Cardiac muscle cell (in vitro differentiated cells and primary cell): ENCODE measurements around the gene INTS3. TPM values are rescaled to one million over a fixed set of nuclear protein-coding genes. Genes with fewer than 3 reads are reported as not detected.

Source experiments
- DNase-seq, 2 donors: peaks; one replicate each; pipeline versions ENCODE4 v3.0.0 to v3.0.0-alpha.2; 2010 to 2017; ENCODE audit warnings: low read depth in 1 of 2, low spot score in 1 of 2
- H3K27ac ChIP-seq: fragments of 200-600 bp; sonication (generic); 2 replicates; pipeline ENCODE4 v1.5.1; 2016
- H3K27me3 ChIP-seq: fragments of 200-600 bp; sonication (generic); 2 replicates; pipeline ENCODE4 v1.6.0; 2016; ENCODE audit warnings: control low read depth
- H3K36me3 ChIP-seq: fragments of 200-600 bp; sonication (generic); 2 replicates; pipeline ENCODE4 v1.5.1; 2016; ENCODE audit warnings: control low read depth
- H3K4me1 ChIP-seq: fragments of 200-600 bp; sonication (generic); 2 replicates; pipeline ENCODE4 v1.8.1; 2017; ENCODE audit warnings: low read depth, mild to moderate bottlenecking, mixed run types
- H3K4me3 ChIP-seq: fragments of 200-600 bp; sonication (generic); 2 replicates; pipeline ENCODE4 v1.5.1; 2016; ENCODE audit warnings: mild to moderate bottlenecking
- H3K9me3 ChIP-seq: fragments of 200-600 bp; sonication (generic); 2 replicates; pipeline ENCODE4 v1.5.1; 2017; ENCODE audit warnings: low read depth, mild to moderate bottlenecking, control low read depth
- polyA plus RNA-seq: library from polyadenylated mRNA; unstranded; fragments of >200 nt; fragmentation: Nextera tagmentation; extraction: Ambion mirVana; gene quantifications from 2 replicates; pipeline ENCODE4 v1.2.1, GENCODE V29; 2016
- total RNA-seq: library from RNA; depleted of rRNA; stranded (reverse); fragments of >200 nt; gene quantifications from 2 replicates; pipeline ENCODE4 v1.2.3, GENCODE V29; 2016
- TF ChIP-seq, protein P1 (sequence below): IDR thresholded peaks from 2 replicates; pipeline ENCODE4 v1.5.1; 2012; ENCODE audit warnings: low read depth, mild to moderate bottlenecking, low read length

Gene INTS3
- total and polyA plus RNA-seq, 2 experiments from 2014 or later, result 39.7 to 73.5 TPM

DNA sequence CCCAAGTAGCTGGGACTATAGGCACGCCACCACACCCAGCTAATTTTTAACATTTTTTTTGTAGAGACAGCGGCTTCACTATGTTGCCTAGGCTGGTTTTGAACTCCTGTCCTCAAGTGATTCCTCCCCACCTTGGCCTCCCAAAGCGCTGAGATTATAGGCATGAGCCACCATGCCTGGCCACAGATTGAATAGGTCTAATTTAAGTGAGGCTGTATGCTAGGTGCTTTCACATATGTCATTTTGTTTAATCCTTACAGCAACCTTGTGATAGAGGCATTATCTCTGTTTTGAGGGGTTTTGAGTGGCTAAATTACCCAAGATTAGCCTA, 7.2 kb downstream of the INTS3 start:
- no peaks in the 10 kb centered on the region for H3K4me1 ChIP-seq
- no peak for DNase-seq

DNA sequence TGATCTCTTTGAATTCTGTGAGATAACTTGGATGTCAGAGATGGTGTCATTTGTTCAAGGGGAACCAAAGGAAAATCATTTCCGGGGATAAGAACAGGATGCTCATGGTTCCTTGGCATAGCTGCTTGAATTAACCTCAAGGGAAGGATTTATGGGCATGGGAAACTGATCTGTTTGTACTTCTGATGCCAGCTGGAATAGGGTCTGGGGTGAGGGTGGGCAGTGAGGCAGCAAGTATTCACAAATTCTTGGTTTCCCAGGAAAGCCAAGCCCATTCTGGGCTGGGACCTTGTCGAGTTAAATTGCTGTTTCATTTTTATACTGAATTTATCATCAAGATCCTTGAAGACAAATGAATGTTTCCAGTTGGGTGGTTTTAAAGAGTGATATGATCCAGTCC, 14.1 kb downstream of the INTS3 start:
- H3K27ac ChIP-seq, result no peak overlapping the region
- TF ChIP-seq, protein P1, sequence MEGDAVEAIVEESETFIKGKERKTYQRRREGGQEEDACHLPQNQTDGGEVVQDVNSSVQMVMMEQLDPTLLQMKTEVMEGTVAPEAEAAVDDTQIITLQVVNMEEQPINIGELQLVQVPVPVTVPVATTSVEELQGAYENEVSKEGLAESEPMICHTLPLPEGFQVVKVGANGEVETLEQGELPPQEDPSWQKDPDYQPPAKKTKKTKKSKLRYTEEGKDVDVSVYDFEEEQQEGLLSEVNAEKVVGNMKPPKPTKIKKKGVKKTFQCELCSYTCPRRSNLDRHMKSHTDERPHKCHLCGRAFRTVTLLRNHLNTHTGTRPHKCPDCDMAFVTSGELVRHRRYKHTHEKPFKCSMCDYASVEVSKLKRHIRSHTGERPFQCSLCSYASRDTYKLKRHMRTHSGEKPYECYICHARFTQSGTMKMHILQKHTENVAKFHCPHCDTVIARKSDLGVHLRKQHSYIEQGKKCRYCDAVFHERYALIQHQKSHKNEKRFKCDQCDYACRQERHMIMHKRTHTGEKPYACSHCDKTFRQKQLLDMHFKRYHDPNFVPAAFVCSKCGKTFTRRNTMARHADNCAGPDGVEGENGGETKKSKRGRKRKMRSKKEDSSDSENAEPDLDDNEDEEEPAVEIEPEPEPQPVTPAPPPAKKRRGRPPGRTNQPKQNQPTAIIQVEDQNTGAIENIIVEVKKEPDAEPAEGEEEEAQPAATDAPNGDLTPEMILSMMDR, result no peak

More for the DNA sequence above, 7.2 kb downstream of the INTS3 start:
- no peaks in the 10 kb centered on the region for H3K9me3 ChIP-seq
- TF ChIP-seq, protein P1, result no peak
- H3K27me3 ChIP-seq, result no peaks in the 10 kb centered on the region
- peaks cover 4% of the 10 kb centered on the region for H3K36me3 ChIP-seq
- H3K27ac ChIP-seq, result no peak overlapping the region
- no peak overlapping the region for H3K4me3 ChIP-seq

DNA sequence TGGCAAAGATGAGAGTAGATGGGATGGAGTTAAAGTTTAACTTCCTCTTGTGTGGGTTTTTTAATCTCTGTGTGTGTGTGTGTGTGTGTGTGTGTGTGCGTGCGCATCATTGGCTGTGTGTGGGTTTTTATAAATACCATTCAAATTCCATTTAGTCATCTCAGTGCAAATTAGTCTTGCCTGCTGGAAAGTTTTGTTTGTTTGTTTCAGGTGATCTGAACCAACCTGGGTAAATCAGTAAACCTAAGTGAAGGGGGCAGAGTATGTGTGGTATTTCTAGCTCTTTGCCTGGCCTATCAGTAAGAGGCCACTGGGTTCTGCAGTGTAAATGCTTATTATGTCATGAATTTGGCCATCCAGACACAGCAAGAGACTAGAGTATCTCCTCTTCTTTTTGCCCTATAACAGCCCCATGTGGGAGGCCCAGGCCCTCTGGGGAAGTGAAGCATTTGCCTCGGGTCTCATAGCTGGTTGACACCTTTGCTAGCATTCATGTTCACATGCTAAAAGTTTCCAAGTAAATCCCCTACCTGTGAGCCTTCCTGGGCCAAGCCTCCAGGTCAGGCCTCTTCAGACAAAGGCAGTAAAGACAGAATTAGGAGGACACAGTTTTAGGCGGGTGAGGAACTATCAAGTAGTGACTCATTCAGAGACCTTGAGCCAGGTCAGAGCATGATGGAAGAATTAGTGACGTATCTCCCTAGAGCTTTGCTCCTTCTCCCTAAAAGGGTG, 14.7 kb downstream of the INTS3 start:
- Histone ChIP-seq H3K27me3 (no peaks in the 10 kb centered on the region), H3K9me3 (no peaks in the 10 kb centered on the region), H3K27ac (no peak overlapping the region), H3K4me3 (no peak overlapping the region), H3K36me3 (peaks cover 51% of the 10 kb centered on the region), H3K4me1 (no peaks in the 10 kb centered on the region)
- peak in 1 of 2 donors; percentile 74 for DNase-seq
- TF ChIP-seq, protein P1, result no peak

More for the DNA sequence above, 14.1 kb downstream of the INTS3 start:
- no peak overlapping the region for H3K4me3 ChIP-seq
- no peaks in the 10 kb centered on the region for H3K4me1 ChIP-seq
- no peaks in the 10 kb centered on the region for H3K27me3 ChIP-seq
- H3K9me3 ChIP-seq, result no peaks in the 10 kb centered on the region
- peaks cover 49% of the 10 kb centered on the region for H3K36me3 ChIP-seq
- DNase-seq, result no peak

DNA sequence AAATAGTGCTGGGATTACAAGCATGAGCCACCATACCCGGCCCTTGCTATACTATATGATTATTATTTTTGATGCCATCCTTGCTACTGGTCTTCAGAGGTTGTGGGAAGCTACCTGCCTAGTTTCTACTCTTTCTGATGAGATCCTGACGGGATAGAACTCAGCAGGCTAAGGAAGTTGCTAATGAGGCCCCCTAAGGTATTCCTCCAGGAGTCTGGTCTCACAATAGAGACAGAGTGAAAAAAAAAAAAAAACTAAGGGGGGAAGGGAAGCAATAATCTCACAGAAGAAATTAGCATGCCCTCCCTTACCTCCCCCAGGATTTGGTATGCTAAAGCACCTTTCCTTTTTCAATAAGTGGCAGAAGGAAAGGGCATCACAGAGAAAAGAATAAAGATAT, 17.6 kb downstream of the INTS3 start:
- Histone ChIP-seq H3K4me3 (no peak overlapping the region), H3K36me3 (peaks cover 58% of the 10 kb centered on the region), H3K27ac (no peak overlapping the region), H3K9me3 (no peaks in the 10 kb centered on the region), H3K4me1 (no peaks in the 10 kb centered on the region), H3K27me3 (no peaks in the 10 kb centered on the region)
- TF ChIP-seq, protein P1, result no peak
- DNase-seq, result no peak

DNA sequence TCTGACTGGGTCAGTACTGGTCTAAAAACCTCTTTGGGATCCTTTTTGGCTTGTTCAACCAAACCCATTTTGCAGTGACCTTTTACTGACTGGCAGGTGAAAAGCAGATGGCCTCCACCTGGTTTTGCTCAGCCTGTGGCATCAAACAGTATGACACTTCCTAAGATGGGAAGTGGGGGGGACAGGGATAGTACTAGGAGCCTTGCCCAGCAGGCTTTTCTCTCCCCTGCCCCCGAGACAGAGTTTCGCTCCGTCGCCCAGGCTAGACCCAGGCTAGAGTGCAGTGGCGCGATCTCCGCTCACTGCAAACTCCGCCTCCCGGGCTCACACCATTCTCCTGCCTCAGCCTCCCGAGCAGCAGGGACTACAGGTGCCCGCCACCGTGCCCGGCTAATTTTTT, 18.3 kb downstream of the INTS3 start:
- H3K4me3 ChIP-seq, result no peak overlapping the region
- no peak for DNase-seq
- no peaks in the 10 kb centered on the region for H3K9me3 ChIP-seq
- H3K36me3 ChIP-seq, result peaks cover 58% of the 10 kb centered on the region
- TF ChIP-seq, protein P1, result no peak
- no peaks in the 10 kb centered on the region for H3K4me1 ChIP-seq
- no peak overlapping the region for H3K27ac ChIP-seq
- H3K27me3 ChIP-seq, result no peaks in the 10 kb centered on the region

GRCh38 chr1:153748903-153749302, 21.1 kb downstream of the INTS3 start:
- DNase-seq, result no peak
- H3K36me3 ChIP-seq, result peaks cover 60% of the 10 kb centered on the region
- H3K9me3 ChIP-seq, result no peaks in the 10 kb centered on the region
- H3K4me1 ChIP-seq, result no peaks in the 10 kb centered on the region
- TF ChIP-seq, protein P1, result no peak
- no peak overlapping the region for H3K27ac ChIP-seq
- H3K4me3 ChIP-seq, result no peak overlapping the region
- no peaks in the 10 kb centered on the region for H3K27me3 ChIP-seq
